Measurements from ENCODE around the gene LRRC36. TPM values are rescaled to one million over a fixed set of nuclear protein-coding genes. Genes with fewer than 3 reads are reported as not detected.

LRRC36 gene
- total and polyA plus RNA-seq, 2 of the 13 experiments (the other 11 are each of a cell fraction or from before 2014, with no cell fraction given) = 0.12 to 0.15 TPM

GRCh38 chr16:67430504-67430976 lies 103.9 kb downstream of the LRRC36 start (continued):
- TF ChIP-seq, protein P1, sequence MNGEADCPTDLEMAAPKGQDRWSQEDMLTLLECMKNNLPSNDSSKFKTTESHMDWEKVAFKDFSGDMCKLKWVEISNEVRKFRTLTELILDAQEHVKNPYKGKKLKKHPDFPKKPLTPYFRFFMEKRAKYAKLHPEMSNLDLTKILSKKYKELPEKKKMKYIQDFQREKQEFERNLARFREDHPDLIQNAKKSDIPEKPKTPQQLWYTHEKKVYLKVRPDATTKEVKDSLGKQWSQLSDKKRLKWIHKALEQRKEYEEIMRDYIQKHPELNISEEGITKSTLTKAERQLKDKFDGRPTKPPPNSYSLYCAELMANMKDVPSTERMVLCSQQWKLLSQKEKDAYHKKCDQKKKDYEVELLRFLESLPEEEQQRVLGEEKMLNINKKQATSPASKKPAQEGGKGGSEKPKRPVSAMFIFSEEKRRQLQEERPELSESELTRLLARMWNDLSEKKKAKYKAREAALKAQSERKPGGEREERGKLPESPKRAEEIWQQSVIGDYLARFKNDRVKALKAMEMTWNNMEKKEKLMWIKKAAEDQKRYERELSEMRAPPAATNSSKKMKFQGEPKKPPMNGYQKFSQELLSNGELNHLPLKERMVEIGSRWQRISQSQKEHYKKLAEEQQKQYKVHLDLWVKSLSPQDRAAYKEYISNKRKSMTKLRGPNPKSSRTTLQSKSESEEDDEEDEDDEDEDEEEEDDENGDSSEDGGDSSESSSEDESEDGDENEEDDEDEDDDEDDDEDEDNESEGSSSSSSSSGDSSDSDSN (CRISPR knock-in tag; IDR thresholded peaks at IDR 0.05) = peak; percentile 82
- TF ChIP-seq, protein P2, sequence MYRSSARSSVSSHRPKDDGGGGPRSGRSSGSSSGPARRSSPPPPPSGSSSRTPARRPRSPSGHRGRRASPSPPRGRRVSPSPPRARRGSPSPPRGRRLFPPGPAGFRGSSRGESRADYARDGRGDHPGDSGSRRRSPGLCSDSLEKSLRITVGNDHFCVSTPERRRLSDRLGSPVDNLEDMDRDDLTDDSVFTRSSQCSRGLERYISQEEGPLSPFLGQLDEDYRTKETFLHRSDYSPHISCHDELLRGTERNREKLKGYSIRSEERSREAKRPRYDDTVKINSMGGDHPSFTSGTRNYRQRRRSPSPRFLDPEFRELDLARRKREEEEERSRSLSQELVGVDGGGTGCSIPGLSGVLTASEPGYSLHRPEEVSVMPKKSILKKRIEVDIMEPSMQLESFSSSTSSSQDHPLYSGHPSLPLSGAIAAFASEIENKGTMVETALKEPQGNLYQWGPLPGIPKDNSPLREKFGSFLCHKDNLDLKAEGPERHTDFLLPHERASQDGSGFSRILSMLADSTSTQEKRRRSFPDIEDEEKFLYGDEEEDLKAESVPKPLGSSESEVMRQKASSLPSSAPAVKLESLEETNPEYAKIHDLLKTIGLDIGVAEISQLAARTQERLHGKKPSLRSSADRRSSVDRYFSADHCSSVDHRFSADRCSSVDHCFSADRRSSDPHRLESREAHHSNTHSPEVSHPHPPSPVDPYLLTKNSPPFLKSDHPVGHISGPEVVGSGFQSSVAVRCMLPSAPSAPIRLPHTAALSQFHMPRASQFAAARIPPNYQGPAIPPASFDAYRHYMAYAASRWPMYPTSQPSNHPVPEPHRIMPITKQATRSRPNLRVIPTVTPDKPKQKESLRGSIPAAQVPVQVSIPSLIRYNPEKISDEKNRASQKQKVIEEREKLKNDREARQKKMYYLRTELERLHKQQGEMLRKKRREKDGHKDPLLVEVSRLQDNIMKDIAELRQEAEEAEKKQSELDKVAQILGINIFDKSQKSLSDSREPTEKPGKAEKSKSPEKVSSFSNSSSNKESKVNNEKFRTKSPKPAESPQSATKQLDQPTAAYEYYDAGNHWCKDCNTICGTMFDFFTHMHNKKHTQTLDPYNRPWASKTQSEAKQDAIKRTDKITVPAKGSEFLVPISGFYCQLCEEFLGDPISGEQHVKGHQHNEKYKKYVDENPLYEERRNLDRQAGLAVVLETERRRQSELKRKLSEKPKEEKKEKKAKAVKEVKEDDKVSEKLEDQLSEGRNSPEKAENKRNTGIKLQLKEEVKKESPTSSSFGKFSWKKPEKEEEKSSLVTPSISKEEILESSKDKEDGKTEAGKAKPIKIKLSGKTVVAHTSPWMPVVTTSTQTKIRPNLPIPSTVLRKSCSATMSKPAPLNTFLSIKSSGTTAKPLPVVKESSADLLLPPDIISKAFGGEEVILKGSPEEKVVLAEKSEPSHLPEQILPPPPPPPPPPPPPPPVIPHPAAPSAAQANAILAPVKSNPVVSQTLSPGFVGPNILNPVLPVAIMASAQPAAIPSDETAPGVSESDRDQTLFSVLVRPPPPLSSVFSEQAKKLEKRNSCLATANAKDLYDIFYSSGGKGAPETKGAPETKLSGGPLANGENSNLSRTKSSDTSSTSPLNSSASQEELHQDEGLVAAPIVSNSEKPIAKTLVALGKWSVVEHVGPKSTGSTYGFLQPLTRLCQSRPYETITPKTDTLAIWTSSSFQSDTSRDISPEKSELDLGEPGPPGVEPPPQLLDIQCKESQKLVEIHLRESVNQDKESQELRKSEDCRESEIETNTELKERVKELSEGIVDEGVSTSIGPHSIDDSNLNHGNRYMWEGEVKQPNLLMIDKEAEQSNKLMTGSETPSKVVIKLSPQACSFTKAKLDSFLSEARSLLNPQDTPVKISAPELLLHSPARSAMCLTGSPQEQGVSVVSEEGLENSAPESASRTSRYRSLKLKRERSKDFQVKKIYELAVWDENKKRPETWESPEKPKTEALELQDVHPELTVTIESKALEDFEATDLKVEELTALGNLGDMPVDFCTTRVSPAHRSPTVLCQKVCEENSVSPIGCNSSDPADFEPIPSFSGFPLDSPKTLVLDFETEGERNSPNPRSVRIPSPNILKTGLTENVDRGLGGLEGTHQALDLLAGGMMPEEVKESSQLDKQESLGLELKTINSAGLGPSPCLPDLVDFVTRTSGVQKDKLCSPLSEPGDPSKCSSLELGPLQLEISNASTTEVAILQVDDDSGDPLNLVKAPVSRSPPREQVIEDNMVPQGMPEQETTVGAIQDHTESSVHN (CRISPR knock-in tag; IDR thresholded peaks at IDR 0.05) = peak; percentile 45; the same call in 1 of the 2 replicates
- TF ChIP-seq ZSCAN21 (CRISPR knock-in tag; IDR thresholded peaks at IDR 0.05; ENCODE audit: borderline replicate concordance) = peak; percentile 93
- TF ChIP-seq IKZF1 (IDR thresholded peaks at IDR 0.05) = no peak
- no peak for TF ChIP-seq ZBTB40 (IDR thresholded peaks at IDR 0.05)
- TF ChIP-seq ZBTB40 (CRISPR knock-in tag; IDR thresholded peaks at IDR 0.05) = peak; percentile 86
- TF ChIP-seq ZFP41 (CRISPR knock-in tag; IDR thresholded peaks at IDR 0.05; ENCODE audit: borderline replicate concordance) = no peak; the same call in 1 of the 2 replicates
- peak; percentile 82; the same call in 1 of the 2 replicates for TF ChIP-seq THAP8 (CRISPR knock-in tag; IDR thresholded peaks at IDR 0.05; ENCODE audit: borderline replicate concordance)
